Activated CD8-positive, alpha-beta memory T cell treated with anti-CD3 and anti-CD28 coated beads for 24 hours (primary cell): Measurements from ENCODE around the gene CEBPB.

Experiments
- DNase-seq: peaks from one replicate; pipeline ENCODE4 v3.0.0-alpha.2; 2020

Gene CEBPB

DNA sequence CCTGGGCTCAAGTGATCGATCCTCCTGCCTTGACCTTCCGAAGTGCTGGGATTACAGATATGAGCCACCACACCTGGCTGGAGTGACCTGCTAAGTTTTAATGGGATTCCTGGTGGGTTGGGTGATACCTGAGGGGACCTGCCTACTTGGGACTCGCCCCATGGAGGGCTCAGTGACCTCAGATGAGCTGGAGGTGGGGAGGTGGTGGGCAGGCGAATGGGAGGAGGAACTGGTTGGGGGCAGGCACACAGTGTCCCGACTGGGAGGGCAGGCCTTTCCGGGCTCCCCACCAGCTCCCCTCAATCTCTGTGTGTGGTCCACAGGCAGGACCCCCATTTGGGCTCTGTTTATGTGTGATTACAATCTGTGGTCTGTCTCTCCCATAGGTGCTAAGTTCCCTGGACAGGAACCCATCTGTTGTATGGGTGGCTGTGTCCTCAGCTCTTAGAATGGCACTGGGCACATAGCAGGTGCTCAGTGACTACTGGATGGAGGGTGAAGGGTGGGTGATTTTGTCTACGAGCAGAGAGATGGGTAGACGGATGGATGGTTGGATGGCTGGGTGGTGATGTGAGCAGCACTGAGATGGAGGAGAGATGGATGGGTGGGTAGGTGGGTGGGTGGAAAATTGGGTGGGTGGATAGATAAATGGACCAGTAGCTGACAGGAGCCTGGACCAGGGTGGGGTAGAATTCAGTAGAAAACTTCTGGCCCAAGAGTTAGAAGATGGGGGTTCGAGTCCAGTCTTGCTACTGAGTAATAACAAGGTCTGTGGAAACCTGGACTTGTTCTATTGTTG lies 23.8 kb downstream of the CEBPB start:
- DNase-seq: no peak

GRCh38 chr20:50215101-50215690 lies 24.6 kb downstream of the CEBPB start:
- DNase-seq: no peak

DNA sequence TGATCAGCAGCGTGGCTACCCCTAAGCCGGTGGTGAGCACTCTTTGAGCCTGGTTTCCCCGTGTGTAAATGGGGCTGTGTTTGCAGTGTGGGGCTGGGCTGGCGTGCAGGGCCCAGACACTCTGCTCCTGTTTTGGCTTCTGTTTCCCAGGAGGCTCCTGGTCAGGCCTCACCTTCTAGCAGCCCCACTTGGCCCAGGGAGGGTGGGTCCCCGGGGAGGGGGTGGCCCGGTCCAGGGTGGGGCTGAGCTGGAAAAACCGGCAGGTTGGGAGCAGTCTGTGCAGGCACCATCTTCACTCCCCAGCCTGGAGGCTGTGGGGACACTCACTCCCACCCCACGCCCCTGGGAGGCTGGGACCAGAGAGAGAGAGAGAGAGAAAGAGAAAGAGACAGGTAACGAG lies 25.3 kb downstream of the CEBPB start:
- no peak for DNase-seq

- no peak for DNase-seq
These were observed 26.0 kb downstream of the CEBPB start for GRCh38 chr20:50216543-50217206.

DNA sequence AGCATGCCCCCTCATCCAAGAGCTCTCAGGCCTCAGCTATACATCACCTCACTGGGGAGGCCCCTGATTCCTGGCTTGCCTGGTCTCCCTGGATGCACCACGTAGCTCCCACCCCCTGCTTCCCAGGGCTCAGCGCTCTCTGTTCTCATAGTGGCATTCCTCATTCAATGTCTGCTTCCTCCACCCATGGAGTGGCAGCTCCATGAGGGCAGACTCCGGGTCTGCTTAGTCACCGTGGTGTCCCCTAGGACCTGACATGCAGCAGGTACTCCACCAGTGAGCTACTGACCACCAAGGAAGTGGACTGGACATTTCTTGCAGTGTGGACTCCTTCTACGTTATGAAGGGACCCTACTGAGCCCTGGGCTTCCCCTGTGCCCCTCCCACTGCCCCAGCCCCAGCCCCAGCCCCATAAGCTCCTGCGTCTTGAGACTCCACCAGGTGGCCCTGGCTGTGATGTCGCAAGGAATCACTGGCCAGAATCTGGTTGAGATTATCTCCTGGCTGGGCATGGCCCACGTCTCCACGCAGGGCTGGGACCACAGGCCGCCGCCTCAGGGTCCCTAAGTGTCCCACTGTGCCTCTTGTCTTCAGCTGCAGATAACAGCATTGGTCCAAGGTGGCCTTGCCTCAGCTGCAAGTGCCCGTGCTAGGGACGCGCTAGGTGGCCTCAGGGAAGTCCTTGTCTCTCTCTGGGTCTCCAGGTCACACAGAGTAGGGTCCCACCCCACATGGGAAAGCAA lies 26.7 kb downstream of the CEBPB start:
- no peak for DNase-seq

- no peak for DNase-seq
These were observed 28.4 kb downstream of the CEBPB start for GRCh38 chr20:50218987-50219435.

DNA sequence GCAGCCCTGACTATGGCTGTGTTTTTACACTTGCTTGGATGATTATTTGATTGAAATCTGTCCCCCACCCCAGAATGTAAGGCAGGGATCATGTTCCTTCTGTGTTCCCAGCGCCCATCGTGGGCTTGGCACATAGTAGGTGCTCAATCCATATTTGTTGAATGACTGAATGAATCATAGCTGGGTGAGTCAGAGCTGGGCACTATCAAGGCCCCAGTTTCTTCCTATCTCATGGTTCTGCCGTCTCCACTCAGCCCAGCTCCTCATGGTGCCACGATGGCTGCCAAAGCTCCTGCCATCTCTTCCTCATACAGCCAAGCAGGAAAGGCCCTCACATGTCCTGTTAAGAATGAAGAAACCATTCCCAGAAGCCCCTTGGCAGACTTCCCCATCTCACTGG lies 29.0 kb downstream of the CEBPB start:
- no peak for DNase-seq

- DNase-seq: no peak
These were observed 29.7 kb downstream of the CEBPB start for GRCh38 chr20:50220093-50220893.

GRCh38 chr20:50220894-50221365 lies 30.3 kb downstream of the CEBPB start:
- no peak for DNase-seq

- DNase-seq: no peak
These were observed 31.1 kb downstream of the CEBPB start for GRCh38 chr20:50221501-50222308.

DNA sequence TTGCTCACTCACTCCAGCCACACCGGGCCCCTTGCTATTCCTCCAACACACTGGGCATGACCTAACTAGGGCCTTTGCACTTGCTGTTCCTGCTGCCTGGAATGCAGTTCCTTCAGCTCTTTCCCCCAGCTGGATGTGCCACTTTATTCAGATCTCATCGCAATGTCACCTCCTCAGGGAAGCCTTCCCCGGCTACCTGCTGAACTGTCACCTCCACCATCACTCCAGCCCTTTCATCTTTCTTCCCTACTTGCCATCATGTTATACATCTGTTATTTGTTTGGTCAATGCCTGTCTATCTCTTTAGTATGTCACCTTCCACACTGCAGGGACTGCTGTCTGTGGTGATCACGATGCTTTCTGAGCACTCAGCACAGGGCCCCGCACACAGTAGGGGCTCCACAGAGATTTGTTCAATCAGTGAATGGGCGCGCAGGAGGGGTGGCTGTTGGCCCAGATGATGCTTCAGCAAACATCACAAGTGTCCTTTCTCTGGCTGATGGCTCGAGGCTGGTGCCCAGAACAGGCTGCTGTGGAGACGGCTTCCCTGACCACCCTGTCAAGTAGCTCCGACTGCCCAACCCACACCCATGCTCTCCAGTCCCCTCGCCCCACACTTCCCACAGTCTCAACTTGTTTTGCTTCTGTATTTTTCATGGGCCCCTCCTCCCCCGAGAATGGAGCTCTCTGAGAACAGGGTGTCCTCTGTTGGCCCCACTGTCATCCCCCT lies 31.8 kb downstream of the CEBPB start:
- DNase-seq: no peak

DNA sequence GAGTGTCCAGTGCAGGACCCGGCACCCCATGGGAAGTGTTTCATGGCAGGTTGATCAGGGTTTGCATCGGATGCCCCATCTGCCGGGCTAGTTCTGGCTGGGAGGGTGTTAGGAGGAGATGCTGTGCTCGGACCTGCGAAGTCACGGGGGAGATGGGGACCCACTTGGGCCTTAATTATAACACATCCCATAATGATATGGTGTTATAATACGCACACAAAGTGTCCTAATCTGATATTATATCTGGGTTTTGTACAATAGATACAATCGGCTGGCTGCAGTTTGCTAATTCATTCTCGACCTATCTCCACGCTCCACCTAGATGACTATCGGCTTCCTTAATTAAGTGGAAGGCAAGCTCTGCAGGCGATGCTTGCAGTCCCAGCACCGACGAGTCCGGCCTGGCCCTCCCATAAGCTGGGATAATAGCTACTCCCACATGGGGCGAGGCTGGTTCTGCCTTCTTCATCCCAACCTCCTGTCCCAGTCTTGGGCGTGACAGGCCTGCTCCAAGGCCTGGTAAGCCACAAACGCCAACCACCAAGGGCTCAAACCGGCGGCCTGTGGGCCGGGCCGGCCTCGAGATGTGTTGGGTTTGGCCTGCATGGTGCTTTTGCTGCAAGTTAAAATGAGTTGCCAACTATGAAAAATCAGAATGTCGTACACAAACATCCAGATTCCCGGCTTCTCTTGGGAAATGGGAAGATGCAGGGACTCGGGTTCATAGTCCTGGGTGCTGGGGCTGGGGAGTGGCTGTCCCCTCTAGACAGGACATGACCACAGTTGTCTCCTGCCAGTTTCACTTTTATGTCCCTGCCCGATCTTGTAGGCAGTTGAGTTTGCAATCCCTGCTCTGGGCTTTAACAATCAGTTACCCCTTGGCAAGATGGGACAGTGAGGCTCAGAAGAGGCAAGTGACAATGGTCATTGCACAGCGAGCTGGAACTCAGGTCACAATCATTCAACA lies 32.7 kb downstream of the CEBPB start:
- no peak for DNase-seq

DNA sequence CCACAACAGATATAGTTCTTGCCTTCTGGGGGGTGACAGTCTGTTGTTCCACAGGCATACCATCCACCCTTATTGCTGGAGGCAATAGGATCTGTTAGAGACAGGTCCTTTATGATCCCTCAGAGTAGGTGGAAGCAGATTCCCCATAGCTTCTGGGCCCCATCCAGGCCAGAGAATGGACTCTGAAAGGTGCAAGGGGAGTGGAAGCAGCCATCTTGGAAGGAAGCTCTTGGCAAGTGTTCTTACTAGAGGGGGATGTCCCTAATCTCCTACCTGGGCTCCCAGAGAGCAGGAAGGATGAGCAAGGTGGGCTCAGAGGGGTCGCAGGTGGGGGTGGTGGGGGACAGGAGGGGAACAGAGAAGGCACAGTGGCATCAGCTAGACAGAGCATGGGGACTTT lies 33.4 kb downstream of the CEBPB start:
- no peak for DNase-seq

DNA sequence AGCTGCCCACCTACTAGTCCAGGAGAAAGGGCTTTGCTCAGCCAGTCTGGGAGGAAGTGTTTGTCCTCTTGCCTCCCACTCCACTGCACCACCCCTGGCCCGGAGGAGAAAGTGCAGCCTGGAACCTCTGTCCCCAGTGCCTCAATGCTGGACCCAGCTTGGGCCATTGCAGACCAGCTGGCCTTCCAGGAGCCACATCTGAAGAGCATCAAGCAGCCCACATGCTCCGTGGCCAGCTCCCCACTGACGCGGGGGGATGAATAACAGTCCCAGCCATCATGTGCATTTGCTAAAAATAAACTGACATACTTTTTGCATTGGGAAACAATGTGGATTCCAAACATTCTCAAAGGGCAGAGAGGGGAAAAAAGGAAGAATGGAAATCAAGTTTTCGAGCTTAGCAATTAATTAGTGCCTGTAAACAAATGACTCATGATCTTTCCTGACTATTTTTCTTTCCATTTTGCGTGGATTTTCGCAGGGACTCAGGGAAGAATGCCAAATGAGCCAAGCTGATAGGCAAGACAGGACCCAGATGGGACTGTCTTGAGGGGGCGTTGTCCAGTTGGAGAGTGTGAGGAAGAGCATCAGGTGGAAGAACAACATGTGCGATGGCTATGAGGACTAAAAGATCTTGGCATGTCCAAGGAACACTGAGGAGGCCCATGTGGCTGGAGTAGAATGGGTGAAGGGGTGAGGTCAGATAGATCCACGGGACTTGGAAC lies 34.1 kb downstream of the CEBPB start:
- no peak for DNase-seq

- no peak for DNase-seq
These were observed 35.7 kb downstream of the CEBPB start for GRCh38 chr20:50226093-50226974.

GRCh38 chr20:50227506-50227905 lies 36.9 kb downstream of the CEBPB start:
- no peak for DNase-seq

DNA sequence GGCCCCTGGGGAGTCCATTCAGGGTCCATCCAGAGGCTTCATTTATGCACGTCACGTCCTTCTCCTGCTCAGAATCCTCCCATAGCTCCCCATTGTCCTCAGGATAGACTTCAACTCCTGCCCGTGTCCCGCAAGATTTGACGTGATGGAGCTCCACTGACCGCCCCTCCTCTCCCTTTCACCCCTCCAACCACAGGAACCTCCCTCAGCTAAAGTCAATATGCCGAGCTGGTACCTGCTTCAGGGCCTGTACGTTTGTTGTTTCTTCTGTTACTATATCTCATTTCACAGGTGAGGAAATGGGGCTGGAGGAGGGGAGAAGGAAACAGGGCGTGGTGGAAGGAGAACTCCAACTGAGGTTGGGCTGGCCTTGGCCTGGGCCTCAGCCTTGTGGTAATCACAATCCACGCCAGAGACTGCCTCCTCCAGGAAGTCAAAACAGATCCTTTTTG lies 38.6 kb downstream of the CEBPB start:
- no peak for DNase-seq

DNA sequence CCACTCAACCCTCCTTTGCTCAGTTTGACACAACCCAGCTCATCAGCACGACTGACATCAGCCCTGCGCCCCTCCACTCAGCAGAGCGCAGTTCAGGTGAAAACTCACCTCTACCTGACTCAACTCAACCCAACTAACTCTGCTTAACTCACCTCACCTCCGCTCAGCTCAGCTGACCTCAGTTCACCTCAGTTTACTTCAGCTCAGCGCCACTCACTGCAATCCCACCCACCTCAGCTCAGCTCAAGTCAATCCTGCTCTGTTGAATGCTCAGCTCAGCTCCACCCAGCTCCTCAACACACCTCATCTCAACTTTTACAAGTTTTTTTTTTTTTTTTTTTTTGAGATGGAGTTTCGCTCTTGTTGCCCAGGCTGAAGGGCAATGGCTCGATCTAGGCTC lies 39.6 kb downstream of the CEBPB start:
- no peak for DNase-seq
